ENCODE results near the gene CACNA1H. TPM values are rescaled to one million over a fixed set of nuclear protein-coding genes. Genes with fewer than 3 reads are reported as not detected.
"Not testable (repeated sequence)": the region's sequence is repeated elsewhere in the genome, so short reads cannot be mapped to it uniquely, and the experiment has no call there.

CACNA1H gene
- total and polyA plus RNA-seq, 12 donors, result 1.7 to 8.7 (median 2.5) TPM

DNA sequence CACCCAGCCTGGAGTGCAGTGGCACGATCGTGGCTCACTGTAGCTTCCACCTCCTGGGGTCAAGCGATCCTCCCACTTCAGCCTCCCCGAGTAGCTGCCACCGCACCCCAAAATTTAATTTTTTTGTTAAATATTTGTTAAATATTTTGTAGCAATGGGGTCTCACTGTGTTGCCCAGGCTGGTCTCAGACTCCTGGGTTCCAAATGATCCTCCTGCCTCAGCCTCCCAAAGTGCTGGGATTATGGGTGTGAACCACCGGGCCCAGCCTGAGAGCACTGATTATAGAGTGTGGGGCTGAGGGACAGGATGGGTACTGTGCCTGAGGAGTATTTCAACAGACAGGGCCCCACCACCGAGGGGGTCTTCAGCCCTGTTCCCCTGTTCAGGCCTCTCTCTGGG, 36.5 kb downstream of the CACNA1H start:
- WGBS, 2 donors, result 71 to 75% methylated on average over 7 of the region's 7 CpGs
- Histone ChIP-seq H3K36me3 (no peaks in the 10 kb centered on the region), H3K9me3 (no peaks in the 10 kb centered on the region), H3K4me3 (no peak overlapping the region), H3K27me3 (peaks cover 0 to 15% (median 5%) of the 10 kb centered on the region in 7 donors), H3K27ac (no peak overlapping the region), H3K4me1 (peaks cover 0 to under 1% (median 0%) of the 10 kb centered on the region in 9 donors)
- intact Hi-C loops (cut with DNase I), result no loop called here
- DNase-seq (no peak), ATAC-seq (no peak)
- TF ChIP-seq, protein P1, sequence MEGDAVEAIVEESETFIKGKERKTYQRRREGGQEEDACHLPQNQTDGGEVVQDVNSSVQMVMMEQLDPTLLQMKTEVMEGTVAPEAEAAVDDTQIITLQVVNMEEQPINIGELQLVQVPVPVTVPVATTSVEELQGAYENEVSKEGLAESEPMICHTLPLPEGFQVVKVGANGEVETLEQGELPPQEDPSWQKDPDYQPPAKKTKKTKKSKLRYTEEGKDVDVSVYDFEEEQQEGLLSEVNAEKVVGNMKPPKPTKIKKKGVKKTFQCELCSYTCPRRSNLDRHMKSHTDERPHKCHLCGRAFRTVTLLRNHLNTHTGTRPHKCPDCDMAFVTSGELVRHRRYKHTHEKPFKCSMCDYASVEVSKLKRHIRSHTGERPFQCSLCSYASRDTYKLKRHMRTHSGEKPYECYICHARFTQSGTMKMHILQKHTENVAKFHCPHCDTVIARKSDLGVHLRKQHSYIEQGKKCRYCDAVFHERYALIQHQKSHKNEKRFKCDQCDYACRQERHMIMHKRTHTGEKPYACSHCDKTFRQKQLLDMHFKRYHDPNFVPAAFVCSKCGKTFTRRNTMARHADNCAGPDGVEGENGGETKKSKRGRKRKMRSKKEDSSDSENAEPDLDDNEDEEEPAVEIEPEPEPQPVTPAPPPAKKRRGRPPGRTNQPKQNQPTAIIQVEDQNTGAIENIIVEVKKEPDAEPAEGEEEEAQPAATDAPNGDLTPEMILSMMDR (IDR thresholded peaks at IDR 0.05), result no peak

GRCh38 chr16:1190789-1191188, 37.9 kb downstream of the CACNA1H start:
- not testable (repeated sequence) for H3K27ac ChIP-seq, H3K4me3 ChIP-seq, H3K9me3 ChIP-seq, DNase-seq, H3K36me3 ChIP-seq, H3K4me1 ChIP-seq, ATAC-seq
- peaks cover 0 to 25% (median 8%) of the 10 kb centered on the region in 7 donors for H3K27me3 ChIP-seq
- 86 to 88% methylated on average over 11 of the region's 11 CpGs for WGBS, 2 donors
- intact Hi-C loops (cut with DNase I), result loop anchor here in 2 of 10 donors (5.0 to 10.0 kb wide), 2 partner anchors 133 to 376 kb away; no protein-coding TSS in a partner anchor

GRCh38 chr16:1192384-1193073, 39.6 kb downstream of the CACNA1H start:
- Histone ChIP-seq H3K36me3 (no peaks in the 10 kb centered on the region), H3K4me1 (peaks cover 0 to 4% (median 0%) of the 10 kb centered on the region in 9 donors), H3K9me3 (no peaks in the 10 kb centered on the region), H3K27ac (no peak overlapping the region), H3K27me3 (peaks cover 0 to 32% (median 8%) of the 10 kb centered on the region in 7 donors), H3K4me3 (no peak overlapping the region)
- TF ChIP-seq, protein P1 (IDR thresholded peaks at IDR 0.05), result no peak
- intact Hi-C loops (cut with DNase I), result loop anchor here in 2 of 10 donors (5.0 to 10.0 kb wide), 2 partner anchors 135 to 378 kb away; no protein-coding TSS in a partner anchor
- DNase-seq (no peak), ATAC-seq (no peak)
- 78 to 79% methylated on average over 9 of the region's 9 CpGs for WGBS, 2 donors

GRCh38 chr16:1193143-1193824, 40.4 kb downstream of the CACNA1H start:
- no peak overlapping the region for H3K4me3 ChIP-seq
- no peaks in the 10 kb centered on the region for H3K9me3 ChIP-seq
- peaks cover 0 to 28% (median 8%) of the 10 kb centered on the region in 7 donors for H3K27me3 ChIP-seq
- H3K36me3 ChIP-seq, result no peaks in the 10 kb centered on the region
- intact Hi-C loops (cut with DNase I), result loop anchor here in 2 of 10 donors (5.0 to 10.0 kb wide), 2 partner anchors 136 to 378 kb away; no protein-coding TSS in a partner anchor
- TF ChIP-seq, protein P1 (IDR thresholded peaks at IDR 0.05), result no peak
- ATAC-seq (no peak), DNase-seq (no peak)
- no peak overlapping the region for H3K27ac ChIP-seq
- WGBS, 2 donors, result 78 to 79% methylated on average over 30 of the region's 30 CpGs
- H3K4me1 ChIP-seq, result peaks cover 0 to 4% (median 0%) of the 10 kb centered on the region in 9 donors
